Gastrocnemius medialis (tissue), 4 donors: ENCODE results near the gene TNIP2. TPM values are rescaled to one million over a fixed set of nuclear protein-coding genes. Genes with fewer than 3 reads are reported as not detected.

Experiments used
- ATAC-seq, 2 donors: fragments of 150-250 bp; one replicate each; pipeline ENCODE4 v1.9.1; 2016
- DNase-seq, 2 donors: peaks; one replicate each; pipeline ENCODE4 v3.0.0-alpha.2; 2019
- H3K27ac ChIP-seq, 4 donors: fragments of 200-600 bp; sonication (generic); 1 replicate in 1 of 4; 2 replicates in 3 of 4; pipeline ENCODE4 v1.5.1; 2016 to 2018; ENCODE audit warnings: mild to moderate bottlenecking in 2 of 4, moderate library complexity in 1 of 4
- H3K27me3 ChIP-seq, 3 donors: fragments of 200-600 bp; sonication (generic) in 2 of 3; 1 replicate in 1 of 3; 2 replicates in 2 of 3; pipeline versions ENCODE4 v1.5.1 to v1.6.0; 2016 to 2019; ENCODE audit warnings: mild to moderate bottlenecking in 1 of 3, moderate library complexity in 1 of 3
- H3K36me3 ChIP-seq, 2 donors: fragments of 200-600 bp; sonication (generic) in 1 of 2; one replicate each; pipeline ENCODE4 v1.5.1; 2017 to 2018
- H3K4me1 ChIP-seq, 2 donors: fragments of 200-600 bp; sonication (generic) in 1 of 2; one replicate each; pipeline ENCODE4 v1.5.1; 2016 to 2017; ENCODE audit warnings: mild to moderate bottlenecking in 2 of 2
- H3K4me3 ChIP-seq, 4 donors: fragments of 200-600 bp; sonication (generic) in 3 of 4; 1 replicate in 1 of 4; 2 replicates in 3 of 4; pipeline ENCODE4 v1.5.1; 2016 to 2019; ENCODE audit warnings: mild to moderate bottlenecking in 2 of 4
- H3K9me3 ChIP-seq, 3 donors: fragments of 200-600 bp; sonication (generic) in 2 of 3; 1 replicate in 1 of 3; 2 replicates in 2 of 3; pipeline ENCODE4 v1.5.1; 2016 to 2019
- CTCF ChIP-seq, 5 experiments: fragments of 450-650 bp in 3 of 5; fragments of 200-600 bp in 2 of 5; sonication (generic) in 2 of 5; IDR thresholded peaks in 4 of 5; conservative IDR thresholded peaks in 1 of 5; 1 replicate in 4 of 5; 2 replicates in 1 of 5; pipeline ENCODE4 v1.5.1; 2016 to 2019; ENCODE audit warnings: antibody characterized with exemption in 5 of 5, mild to moderate bottlenecking in 3 of 5, moderate library complexity in 3 of 5
- POLR2A ChIP-seq, 2 donors: fragments of 450-650 bp; IDR thresholded peaks; one replicate each; pipeline ENCODE4 v1.6.1; 2017; ENCODE audit warnings: antibody characterized with exemption in 2 of 2, mild to moderate bottlenecking in 2 of 2, moderate library complexity in 2 of 2
- in situ Hi-C, 4 donors: fragments of 200-750 bp; cut with MboI; loops; one replicate each; pipeline versions ENCODE4 v1.15.0 to v1.8.0; 2017; ENCODE audit warnings: low sequenced_read_pairs in 4 of 4
- intact Hi-C: fragments of 100-400 bp; cut with DNase I; formaldehyde crosslinking; loops from one replicate; pipeline ENCODE4 v1.15.1; 2023; ENCODE audit warnings: low total_unique reads
- total RNA-seq, 4 donors: library from RNA; depleted of rRNA; stranded (reverse); fragments of >200 nt; gene quantifications; one replicate each; pipeline versions ENCODE4 v1.1.0 to v1.2.3, GENCODE V29; 2016

Gene TNIP2
- total RNA-seq, 4 donors from 2014 or later = 36.1 to 81.9 (median 66.5) TPM

- TF ChIP-seq CTCF (IDR thresholded peaks at IDR 0.05 in 4 of 5, conservative IDR thresholded peaks at IDR 0.05 in 1 of 5) = no peak
- no peak for TF ChIP-seq POLR2A (IDR thresholded peaks at IDR 0.05)
- DNase-seq (no peak), ATAC-seq (no peak)
- H3K27me3 ChIP-seq = no peaks in the 10 kb centered on the region
- intact Hi-C loops (no loop called here), in situ Hi-C loops (no loop called here)
- H3K4me1 ChIP-seq = no peaks in the 10 kb centered on the region
- no peak overlapping the region for H3K27ac ChIP-seq
- no peak overlapping the region for H3K4me3 ChIP-seq
- no peaks in the 10 kb centered on the region for H3K9me3 ChIP-seq
- peaks cover 0 to 98% of the 10 kb centered on the region in 2 donors for H3K36me3 ChIP-seq
Observed at GRCh38 chr4:2698951-2699505, 57.1 kb downstream of the TNIP2 start.

DNA sequence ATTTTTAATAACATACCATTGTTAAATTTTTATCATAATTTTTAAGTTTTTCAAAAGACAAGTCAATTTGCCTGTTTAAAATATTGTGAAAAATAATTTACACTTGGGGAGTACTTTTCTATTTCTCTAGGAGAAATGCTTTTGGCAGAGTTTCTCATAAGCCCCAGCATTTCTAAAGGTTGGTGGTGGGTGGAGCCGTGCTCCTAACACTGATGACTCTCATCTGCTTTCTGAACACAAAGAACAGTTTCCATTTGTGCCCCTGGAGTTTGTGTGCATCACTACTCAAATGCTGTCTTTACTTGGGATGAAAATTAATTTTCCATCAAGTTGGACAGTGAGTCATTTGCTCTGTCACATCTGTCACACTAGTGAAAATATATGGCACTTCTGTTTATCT, 57.6 kb downstream of the TNIP2 start:
- TF ChIP-seq CTCF (IDR thresholded peaks at IDR 0.05 in 4 of 5, conservative IDR thresholded peaks at IDR 0.05 in 1 of 5) (no peak), POLR2A (IDR thresholded peaks at IDR 0.05) (no peak)
- Histone ChIP-seq H3K4me3 (no peak overlapping the region), H3K9me3 (no peaks in the 10 kb centered on the region), H3K36me3 (peaks cover 0 to 98% of the 10 kb centered on the region in 2 donors), H3K27me3 (no peaks in the 10 kb centered on the region), H3K27ac (no peak overlapping the region), H3K4me1 (no peaks in the 10 kb centered on the region)
- no peak for ATAC-seq
- in situ Hi-C loops (no loop called here), intact Hi-C loops (no loop called here)
- DNase-seq = no peak

- peaks cover 0 to 98% of the 10 kb centered on the region in 2 donors for H3K36me3 ChIP-seq
- H3K4me3 ChIP-seq = no peak overlapping the region
- no peak overlapping the region for H3K27ac ChIP-seq
- in situ Hi-C loops = no loop called here
- H3K9me3 ChIP-seq = no peaks in the 10 kb centered on the region
- TF ChIP-seq POLR2A (IDR thresholded peaks at IDR 0.05) = no peak
- TF ChIP-seq CTCF (IDR thresholded peaks at IDR 0.05 in 4 of 5, conservative IDR thresholded peaks at IDR 0.05 in 1 of 5) = no peak
- DNase-seq (no peak), ATAC-seq (no peak)
- intact Hi-C loops = no loop called here
- no peaks in the 10 kb centered on the region for H3K4me1 ChIP-seq
- H3K27me3 ChIP-seq = no peaks in the 10 kb centered on the region
Observed at GRCh38 chr4:2697995-2698414, 58.1 kb downstream of the TNIP2 start.

GRCh38 chr4:2696423-2696822, 59.7 kb downstream of the TNIP2 start:
- no peak for DNase-seq
- no peak overlapping the region for H3K27ac ChIP-seq
- peaks cover 0 to 96% of the 10 kb centered on the region in 2 donors for H3K36me3 ChIP-seq
- no peak for TF ChIP-seq CTCF (IDR thresholded peaks at IDR 0.05 in 4 of 5, conservative IDR thresholded peaks at IDR 0.05 in 1 of 5)
- TF ChIP-seq POLR2A (IDR thresholded peaks at IDR 0.05) = no peak
- no peaks in the 10 kb centered on the region for H3K9me3 ChIP-seq
- intact Hi-C loops (no loop called here), in situ Hi-C loops (no loop called here)
- no peaks in the 10 kb centered on the region for H3K4me1 ChIP-seq
- no peak overlapping the region for H3K4me3 ChIP-seq
- ATAC-seq = no peak
- no peaks in the 10 kb centered on the region for H3K27me3 ChIP-seq
